SKM-1 treated with dmso at 0.1 percent for 144 hours (cell line): ENCODE results near the gene ZNF536.
"Not testable (repeated sequence)": the region's sequence is repeated elsewhere in the genome, so short reads cannot be mapped to it uniquely, and the experiment has no call there.

ENCODE experiments used
- DNase-seq: peaks from one replicate; lab custom pipeline; 2025; ENCODE audit not compliant: unreplicated experiment; lab: John Stamatoyannopoulos, UW

The ZNF536 gene

DNA sequence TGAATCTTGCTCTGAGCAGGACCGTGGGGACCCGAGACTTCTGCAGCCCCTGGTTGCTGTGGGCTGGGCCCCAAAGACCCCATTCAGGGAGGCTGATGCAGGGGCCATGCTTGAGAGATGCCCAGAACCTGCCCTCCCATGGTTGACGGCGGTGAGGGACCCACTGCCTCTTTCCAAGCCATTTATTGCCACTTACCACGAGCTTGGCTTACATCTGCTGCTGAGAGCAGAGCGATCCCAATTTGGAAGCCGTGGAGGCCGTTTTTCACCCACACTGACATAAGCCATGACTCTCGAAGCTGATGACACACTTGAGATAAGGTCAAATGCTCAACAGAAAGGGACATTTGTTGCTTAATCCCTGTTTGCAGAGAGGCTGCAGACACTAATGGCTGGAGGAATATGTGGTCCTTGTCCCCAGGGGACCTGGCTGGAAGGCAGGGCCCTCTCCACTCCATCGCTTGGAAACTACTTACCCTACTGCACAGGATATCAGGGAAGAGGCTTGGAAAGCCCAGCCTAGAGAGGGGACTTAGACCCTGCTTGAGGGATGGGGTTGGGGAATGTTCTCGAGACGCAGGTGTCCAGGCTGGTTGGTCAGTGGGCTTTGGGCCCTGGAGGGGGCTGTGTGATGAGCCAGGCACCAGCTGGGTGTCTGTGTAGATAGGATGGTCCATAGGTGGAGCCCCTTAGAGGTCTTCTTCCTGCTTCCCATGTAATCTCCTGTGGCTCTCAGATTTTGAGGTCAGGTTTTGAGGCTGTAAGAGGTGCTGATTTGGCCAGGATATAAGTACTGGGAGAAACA lies 15.3 kb downstream of the ZNF536 start:
- DNase-seq, result no peak

DNA sequence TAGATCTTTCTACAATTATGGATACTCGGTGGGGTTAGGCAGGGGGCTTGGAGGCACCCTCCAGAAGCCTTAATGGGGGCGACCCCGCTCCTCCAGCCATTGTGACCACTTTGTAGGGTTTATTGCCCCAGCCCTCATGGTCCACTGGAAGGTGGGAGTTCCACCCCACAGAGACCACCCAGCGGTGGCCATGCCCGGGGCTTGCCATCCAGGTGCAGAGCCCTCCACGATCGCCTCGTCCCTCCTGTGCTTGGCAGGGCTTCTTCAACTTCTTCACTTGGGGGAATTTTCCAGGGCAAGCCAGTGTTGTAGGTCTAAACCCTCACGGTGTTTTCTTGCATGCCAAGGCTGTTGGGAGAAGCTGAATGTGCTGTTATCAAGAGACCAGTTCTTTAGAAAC lies 16.1 kb downstream of the ZNF536 start:
- DNase-seq, result no peak

DNA sequence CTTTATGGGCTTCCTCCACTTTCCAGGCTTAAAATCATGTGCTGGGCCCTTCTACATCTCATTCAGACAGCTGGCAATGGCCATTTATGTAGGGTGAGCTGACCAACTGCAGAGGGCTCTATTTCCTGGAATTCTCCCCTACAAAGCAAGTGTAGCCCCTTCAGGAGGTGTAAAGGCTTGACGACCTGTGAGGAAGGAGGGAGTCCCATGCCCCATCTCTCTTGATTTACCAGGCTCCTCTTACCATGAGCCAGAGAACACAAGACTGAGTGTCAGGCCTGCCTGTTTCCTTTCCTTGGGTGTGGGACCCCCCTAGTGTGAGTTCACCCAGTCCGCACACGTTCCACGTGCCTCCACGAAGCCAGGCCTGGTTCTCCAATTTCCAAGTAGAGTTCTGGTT lies 16.6 kb downstream of the ZNF536 start:
- DNase-seq, result no peak

DNA sequence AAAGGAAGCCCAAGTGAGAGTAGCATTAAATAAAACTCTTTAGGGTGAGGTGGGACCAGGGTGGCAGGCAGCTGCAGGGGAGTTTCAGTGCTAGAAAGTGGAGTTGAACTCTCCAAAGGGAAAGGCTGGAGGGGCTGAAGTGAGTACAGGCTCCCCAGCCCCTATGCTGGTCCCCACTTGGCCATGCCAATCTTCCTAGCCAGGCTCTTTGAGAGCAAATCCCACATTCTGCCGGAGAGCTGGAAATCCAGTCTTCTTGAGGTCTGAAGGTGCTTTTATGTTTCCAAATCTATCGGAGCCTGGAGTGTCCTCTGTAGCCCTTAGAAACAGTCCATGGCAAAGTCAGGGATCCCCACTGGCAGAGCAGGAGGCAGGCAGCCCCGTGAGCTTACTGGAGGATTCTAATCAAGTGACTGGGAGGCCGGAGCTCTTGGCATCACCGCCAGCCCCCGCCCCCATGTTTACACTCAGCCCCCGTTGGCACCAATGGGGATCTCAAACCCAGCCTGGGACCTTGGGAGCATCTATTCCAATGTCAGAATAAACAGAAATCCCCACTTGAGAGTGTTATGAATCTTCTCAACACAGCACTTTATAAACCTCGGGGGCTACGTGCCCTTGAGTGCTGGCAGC lies 18.3 kb downstream of the ZNF536 start:
- DNase-seq, result no peak

DNA sequence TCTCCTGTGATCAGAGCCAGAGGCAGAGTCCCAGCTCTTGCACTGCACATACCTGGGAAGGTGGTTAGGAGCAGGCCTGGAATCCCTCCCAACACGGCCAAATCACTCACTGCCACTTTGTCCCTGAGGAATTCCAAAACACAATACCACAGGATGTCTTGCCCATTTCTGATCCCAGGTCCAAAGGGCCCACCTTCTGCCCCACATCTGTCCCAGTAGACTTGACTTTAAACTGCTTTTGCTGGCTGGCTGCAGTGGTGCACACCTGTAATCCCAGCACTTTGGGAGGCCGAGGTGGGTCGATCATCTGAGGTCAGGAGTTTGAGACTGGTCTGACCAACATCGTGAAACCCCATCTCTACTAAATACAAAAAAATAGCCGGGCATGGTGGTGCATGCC lies 18.9 kb downstream of the ZNF536 start:
- DNase-seq, result no peak

DNA sequence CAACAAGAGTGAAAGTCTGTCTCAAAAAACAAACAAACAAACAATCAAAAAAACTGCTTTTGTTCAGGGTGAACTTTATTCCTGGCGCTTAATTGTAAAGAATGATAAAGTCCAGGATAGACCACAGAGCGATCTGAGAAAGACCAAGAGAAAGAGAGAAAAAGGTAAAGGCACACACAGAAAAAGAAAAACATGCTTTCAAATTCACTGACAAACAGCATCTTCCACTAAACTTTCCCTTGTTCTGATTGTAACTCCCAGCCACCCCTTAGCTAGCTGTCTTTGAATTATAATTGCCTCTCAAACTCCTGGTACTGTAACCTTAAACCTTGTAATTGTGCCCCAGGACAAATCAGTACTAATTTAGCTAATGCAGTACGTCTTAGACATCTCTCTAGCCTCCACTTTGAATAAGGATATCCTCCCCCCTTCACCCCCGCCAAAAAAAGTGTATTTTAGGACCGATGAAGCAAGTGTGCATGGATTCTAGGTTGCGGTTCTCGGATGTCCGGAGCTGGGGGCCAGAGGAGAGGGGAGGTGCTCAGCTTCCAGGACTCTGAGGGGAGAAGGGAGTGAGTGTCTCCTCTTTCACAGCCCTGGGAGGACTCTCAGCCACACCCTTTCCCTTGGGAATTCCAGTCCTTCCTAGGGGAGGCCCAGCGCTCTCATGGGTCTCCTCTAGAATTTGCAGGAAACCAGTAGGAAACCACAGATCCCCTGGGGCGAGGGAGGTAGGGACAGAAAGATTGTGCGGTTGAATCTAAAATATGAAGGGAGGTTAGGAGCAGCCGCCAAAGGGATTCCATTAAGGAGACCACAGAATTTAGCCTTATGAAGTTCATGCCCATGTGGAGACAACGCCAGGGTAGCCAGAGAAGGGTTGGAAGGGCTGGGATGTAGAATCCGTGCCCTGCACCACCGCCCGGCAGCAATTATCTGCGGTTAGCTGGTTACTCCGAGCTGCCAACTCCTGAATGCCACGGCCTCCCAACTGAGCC lies 19.7 kb downstream of the ZNF536 start:
- no peak for DNase-seq

DNA sequence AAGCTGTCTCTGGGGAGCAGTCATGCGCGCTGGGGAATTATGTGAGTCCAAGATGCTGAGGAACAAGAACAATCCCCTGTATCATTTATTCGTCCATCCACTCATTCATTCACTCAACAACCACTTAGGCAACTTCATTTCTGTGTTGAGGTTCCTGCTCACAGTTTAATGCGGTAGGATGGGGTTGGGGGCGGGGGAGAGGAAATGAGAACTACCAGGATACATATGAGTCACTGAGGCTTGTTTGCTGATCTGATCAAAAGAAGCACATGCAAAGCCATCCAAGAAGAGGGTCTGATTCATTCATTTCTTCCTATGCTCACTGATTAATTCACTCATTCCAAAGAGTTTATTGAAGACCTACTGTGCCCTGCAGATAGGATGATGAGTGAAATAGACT lies 20.9 kb downstream of the ZNF536 start:
- no peak for DNase-seq

DNA sequence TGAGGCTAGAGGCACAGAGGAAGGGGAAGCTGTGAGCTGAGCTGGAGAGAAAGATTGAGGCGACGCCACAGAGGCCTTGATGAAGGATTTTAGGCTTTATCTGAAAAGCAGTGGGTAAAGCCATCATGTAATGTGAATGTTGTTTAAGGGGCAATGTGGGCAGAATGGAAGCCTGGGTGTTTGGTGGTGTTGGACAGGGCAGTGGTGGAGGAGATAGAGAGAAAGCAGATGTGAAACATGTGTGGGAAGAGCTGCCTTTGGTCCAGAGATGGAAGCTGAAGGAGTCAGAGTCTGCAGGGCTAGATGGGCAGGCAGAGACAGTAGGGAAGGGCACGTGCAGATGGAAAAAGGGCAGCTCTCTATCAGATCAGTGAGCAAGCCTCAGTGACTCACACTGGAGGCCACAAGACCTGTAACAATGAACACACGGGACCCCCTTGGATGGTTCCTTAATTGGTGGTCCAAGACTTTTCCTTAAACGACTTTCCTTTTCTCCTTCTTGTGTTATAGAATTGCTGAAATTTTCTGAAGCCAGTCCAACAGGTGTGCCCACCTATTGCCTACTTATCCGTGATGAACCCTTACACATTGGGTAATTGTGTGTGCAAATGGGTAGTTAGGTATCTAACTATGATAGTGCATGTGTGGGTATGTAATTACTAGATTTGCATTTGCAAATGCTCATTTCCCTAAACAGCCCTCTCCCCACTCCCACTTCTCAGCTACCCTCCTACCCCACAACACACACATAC lies 21.7 kb downstream of the ZNF536 start:
- no peak for DNase-seq

DNA sequence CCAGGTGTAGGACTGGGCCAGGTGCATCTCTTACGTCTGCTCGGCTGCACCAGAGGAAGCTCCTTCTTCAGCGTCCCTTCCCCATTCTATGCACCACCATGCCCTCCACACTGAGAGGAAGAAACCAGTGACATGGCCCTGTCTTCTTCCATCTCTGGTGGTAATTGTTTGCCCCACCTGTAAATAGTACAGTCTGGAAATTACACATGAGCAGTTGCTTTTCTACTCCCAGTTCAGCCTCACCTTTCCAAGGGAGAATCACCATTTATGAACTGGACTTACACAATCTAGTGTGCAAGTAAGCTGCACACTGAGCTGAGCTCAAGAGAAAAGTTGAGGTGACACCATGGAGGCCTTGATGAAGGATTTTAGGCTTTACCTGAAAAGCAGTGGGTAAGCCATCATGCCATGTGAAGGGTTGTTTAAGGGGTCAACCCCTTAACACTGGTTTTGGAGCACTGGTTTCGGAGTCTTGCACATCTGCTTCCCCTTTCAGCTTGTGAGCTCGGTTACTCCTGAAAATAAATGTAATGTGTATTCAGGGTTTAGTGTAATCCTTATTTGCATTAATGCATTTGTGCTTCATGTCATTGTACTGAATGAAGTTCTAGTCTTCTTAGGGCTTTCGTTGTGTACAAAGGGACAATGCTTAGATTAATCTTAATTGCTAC lies 22.4 kb downstream of the ZNF536 start:
- DNase-seq, result no peak

DNA sequence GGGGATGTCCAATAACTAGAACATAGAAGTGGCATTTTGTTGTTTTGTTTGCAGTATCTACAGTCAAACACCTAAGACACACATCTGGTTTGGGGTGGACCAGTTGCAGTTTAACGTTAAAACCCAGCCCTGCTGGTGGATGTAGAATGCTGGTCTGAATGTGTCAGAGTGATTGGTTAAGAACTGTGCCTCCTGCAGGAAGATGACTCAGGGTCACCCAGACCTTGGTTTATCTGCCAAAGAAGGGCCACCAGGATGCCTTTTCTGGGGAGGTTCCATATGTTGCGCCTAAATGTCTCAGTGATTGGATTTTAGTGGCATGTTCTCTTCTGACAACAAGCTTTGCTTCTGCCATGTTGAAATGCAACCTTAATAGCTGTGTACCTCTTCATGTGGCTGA lies 23.1 kb downstream of the ZNF536 start:
- no peak for DNase-seq

DNA sequence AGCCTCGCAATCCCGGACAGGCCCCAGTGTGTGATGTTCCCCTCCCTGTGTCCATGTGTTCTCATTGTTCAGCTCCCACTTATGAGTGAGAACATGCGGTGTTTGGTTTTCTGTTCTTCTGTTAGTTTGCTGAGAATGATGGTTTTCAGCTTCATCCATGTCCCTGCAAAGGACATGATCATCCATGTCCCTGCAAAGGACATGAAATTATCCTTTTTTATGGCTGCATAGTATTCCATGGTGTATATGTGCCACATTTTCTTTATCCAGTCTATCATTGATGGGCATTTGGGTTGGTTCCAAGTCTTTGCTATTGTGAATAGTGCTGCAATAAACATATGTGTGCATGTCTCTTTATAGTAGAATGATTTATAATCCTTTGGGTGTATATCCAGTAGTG lies 26.4 kb downstream of the ZNF536 start:
- not testable (repeated sequence) for DNase-seq

DNA sequence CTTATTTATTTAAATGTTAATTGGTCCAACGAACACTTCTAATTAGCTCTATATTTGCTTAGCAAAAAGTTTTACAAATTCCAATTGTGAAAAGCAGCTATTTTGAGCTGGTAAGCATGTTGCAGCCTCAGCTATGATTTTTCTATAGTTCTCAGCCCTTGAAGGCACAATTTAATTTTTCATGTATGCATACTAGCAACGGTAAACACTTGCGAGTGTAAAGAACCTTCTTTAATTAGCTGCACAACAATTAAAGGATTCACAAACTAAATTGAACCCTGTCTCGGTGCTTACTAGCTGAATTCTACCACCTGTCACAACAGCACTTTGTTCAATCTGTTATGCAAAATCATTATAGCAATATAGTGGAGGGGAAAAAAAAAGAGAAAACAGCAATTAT lies 29.8 kb downstream of the ZNF536 start:
- DNase-seq, result no peak

DNA sequence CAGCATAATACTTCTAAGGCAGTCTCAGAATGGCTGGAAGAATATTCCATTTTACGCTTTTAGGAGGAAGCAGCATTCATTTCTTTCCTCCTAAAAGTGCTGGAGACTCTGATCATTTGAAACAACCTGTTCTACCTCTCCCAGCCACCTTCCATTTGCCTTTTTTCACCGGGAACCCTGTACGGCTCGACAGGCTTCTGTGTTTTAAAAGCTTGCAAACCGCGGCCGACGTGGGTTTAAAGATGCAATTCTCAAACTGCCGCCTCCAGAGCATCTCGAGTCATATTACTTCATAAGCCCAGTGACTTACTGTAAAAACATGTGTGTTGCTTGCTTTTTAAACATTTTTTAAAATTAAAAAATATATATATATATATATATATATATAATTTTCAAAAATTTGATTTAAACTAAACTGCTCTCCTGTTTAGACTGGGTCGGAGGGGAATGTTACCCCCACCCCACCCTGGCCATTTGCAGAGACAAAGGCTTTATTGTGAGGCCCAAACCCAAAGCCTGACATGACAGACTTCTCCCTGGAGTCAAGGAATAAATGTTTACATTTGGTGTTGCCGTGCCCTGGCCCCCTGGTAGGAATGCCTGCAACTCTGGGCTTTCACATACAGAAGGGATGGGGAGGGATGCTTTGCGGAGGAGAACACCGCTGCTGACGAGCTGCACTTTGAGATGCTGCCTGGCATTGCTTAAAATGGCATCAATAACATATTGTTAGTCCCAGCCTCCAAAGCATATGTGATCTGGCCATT lies 30.4 kb downstream of the ZNF536 start:
- DNase-seq, result no peak

DNA sequence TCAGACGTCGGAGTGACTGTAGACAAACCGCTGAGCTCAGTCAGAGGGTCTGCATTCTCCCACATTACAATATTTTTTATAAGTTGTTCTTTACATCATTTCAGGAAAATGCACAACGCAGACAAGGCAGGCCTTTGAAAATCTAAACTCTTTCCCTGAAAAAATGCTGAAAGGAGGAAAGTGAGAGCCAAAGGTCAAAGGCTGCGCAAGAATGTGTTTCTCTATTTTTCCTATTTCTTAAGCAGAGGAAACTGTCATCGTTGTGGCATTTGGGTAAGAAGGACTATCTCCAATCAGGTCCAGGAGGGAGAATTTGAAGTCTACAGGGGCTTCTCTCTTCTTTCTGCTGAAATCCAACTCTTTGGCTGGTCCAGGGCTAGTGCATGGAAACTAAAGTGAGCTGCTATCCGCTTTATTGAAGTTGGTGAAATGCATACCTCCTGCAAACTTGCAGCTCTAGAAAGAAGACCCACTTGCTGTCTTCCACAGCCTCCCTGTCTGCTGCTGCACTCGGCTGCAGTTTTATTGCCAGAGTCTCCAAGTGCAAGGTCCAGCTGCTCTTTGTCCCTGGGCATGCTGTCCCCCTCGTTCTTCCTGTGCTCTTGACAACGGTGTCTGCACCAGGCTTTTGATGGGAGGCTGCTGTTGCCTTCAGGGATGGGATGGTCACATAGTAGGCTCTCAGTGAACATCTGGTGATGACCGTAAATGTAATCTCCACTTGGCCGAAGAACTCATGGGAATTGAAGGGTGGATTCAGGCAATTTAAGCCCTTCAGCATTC lies 31.2 kb downstream of the ZNF536 start:
- DNase-seq, result no peak

DNA sequence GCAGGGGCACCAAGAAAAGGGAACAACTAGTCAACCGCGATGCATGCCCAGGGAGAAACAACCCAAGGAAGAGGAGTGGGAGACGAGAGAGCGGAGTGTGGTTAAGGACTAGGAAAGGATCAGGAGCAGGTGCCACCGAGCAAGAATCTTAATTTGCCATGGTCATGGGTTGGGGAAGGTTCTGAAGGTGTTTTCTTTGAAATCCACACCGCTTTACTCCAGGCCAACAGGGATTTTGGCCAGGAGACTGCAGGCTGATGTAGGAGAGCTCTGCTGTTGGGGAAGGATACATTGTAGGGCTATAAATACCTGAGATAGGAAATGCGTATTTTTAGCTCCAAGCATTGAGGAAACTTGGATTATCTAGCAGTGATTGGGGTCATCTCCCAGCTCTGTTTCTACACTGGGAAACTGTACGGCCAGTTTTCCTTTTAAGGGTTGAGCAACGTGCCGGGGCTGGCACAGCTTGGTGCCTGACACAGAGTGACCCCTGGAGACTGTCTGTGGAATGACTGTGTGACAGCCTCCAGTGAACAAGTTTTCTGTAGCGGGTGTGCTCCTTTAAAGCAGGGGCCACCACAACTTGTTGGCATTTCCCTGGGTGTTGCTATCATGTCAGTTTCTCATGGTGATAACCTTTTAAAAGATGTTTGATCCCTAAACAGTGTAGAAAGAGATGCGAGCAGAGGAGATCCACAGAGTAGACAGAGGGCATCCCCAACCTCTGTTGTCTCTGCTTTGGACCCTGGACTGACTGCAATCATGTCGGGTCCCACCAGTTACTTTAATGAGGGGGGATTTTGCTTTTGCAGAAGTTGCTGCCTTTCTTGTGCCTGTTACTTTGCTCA lies 34.3 kb downstream of the ZNF536 start:
- DNase-seq, result no peak

DNA sequence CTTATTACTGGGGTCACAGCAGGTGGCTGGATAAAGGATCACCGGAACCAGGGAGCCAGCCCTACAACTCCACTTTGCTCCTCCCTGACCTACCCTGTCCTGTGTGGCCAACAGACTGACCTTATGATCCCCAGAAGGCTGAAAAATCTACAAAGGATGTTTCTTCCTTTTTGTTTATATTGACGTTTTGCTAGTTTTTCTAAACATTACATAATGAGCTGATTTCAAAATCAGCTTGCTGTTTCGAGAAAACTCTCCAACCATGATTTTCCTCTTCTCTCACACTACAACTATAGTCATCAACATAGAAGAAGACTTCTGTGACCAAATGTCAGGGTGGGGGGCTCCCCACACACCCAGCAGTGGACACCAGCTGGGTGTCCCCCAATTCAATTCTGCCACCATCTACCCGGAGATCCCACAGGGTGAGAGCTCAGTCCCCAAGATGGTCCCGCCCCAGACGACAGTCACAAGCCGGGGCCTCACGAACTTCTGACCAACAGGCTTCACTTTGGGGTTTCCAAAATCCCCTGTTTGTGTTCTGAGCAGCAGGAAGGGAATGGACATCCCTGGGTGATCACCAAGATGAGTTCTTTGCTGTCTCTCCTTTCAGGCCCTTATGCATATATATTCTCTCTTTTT lies 35.0 kb downstream of the ZNF536 start:
- no peak for DNase-seq

DNA sequence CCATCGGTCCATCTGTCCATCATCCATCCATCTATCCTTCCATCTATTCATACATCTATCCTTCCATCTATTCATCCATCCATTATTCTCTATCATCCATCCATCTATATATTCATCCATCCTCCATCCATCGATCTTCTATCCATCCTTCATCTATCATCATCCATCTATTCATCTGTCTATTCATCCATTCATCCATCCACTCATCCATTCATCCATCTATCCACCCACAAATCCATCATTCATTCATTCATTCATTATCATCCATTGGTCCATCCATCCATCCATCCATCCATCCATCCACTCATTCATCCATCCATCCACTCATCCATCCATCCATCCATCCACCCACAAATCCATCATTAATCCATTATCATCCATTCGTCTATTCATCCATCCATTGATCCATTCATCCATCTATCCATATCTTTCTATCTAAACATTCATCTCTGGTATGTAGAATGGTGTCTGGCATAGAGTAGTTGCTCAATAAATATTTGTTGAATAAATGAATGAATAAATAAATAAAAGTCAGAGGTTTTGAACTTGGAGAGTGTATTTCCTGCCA lies 36.6 kb downstream of the ZNF536 start:
- no peak for DNase-seq
